HG03196 (cell line): ENCODE measurements around the gene TARS3.
"Not testable (repeated sequence)": the region's sequence is repeated elsewhere in the genome, so short reads cannot be mapped to it uniquely, and the experiment has no call there.

Experiments used
- ATAC-seq: cut with Tn5 transposase; IDR thresholded peaks from one replicate; pipeline ENCODE4 v1.9.1; 2021; ENCODE audit not compliant: unreplicated experiment

Gene TARS3

DNA sequence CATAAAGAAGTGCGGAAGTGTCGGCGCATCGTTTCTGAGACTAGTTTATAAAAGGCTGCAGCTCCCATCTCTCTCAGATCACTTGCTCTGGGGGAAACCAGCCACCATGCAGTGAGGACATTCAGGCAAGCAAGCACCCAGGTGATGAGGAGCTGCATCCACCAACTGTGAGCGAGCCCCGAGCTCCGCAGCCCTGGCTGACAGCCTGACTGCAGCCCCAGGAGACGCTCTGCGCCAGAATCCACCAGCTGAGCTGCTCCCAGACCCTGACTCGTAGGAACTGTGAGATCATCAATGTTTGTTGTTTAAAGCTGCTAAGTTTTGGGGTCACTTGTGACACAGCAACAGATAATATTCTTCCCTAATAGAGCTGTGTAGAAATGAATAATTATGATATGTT lies 67.1 kb downstream of the TARS3 start:
- ATAC-seq = no peak

DNA sequence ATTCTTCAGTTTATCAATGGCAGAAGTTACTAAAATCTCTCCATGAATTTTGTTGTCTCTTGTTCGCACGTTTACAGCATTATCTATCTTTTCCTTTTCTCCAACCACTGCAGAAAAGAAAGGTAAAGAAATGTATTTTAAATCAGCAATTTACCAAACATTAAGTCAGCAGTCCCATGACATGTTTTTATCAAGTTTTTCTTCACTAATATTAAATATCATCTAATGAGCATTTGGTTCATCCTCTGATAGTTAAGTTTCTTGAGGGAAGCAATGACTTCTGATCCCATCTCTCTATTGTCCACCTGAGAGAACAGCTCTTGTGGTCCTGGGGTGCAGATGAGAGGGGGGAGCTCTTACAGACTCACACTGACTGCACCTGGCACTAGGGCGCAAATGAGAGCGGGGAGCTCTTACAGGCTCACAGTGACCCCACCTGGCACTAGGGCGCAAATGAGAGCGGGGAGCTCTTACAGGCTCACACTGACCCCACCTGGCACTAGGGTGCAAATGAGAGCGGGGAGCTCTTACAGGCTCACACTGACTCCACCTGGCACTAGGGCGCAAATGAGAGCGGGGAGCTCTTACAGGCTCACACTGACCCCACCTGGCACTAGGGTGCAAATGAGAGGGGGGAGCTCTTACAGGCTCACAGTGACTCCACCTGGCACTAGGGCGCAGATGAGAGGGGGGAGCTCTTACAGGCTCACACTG lies 69.5 kb downstream of the TARS3 start:
- not testable (repeated sequence) for ATAC-seq

DNA sequence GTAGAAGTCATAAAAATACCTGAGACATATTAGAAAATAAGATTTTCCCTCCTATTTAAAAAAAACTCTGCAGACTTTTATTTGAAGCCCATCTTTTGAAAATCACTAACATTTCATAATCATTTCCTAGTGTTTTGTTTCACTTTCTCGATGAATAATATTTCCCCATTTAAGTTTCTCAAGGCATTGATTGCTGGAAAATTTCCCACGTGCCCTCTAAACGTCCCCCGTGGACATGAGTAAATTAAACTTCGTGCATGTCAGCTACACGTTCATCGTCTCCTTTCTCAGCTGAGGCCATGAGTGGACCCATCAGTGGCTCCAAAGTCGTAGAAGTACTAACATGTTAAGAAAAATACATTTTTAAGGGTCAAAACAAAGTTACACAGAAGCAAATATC lies 70.1 kb downstream of the TARS3 start:
- no peak for ATAC-seq

DNA sequence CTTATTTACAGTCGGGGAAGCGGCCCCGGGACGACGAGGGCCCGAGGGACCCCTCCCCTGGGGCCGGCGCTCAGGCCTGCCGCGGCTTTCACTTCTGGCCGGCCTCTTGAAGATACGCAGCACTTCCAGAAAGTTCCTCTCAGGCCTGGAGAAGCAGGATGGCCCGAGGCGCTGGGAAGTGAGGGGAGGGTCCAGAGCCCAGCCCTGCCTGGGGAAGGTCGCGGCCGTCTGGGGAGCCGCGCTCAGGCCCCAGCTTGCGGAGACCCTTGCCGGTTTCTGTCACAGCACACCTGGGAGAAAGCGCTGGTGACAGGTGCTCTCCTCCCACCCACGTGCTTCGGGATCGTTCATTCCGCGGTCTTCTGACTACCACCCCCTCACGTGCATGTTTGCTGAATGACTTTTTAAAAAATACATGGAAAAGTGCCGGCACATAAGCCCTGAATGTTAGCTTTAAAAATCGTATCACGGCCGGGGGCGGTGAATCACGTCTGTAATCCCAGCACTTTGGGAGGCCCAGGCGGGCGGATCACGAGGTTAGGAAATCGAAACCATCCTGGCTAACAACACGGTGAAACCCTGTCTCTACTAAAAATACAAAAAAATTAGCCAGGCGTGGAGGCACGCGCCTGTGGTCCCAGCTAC lies 71.4 kb downstream of the TARS3 start:
- peak; percentile 24 for ATAC-seq

DNA sequence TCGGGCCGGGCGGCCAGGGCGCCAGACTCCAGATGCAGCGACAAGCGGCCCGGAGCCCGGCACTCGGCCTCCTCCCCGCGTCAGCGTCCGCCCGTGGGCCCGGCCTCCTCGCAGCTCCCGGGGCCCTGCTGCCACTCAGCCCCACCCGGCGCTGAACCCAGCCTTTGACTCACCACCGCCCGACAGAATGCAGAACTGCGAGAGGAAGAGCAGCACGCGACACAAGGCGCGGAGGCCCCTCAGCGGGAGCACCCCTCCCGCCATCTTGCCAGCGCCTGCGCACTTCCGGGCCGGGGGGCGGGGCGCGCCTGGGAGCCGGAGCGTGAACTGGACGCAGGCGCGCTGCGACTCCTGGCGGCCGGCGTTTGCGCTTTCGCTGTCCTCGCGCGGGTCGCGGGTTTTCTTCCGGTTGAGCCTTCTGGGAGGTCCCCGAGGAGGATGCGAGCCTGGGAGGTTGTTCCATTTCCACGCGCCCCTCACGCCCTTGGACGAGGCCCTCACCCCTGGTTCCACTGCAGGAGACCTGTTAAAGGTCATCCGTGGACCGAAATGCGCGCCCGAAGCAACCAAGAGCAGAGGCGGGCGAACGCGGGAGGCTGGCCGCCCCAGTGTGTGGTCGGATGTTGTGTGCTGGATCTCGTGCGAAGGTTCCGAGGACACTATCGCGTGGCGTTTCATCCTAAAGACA lies 72.0 kb downstream of the TARS3 start, which contains the start of gene TM2D3:
TSS of gene TM2D3 (minus strand) at position 284 of the 688 bp plus-strand sequence. CDS start at position 264, 20 bp downstream.
- peak; percentile 91 for ATAC-seq

- peak; percentile 40 for ATAC-seq
Observed at GRCh38 chr15:101651554-101652097, 72.6 kb downstream of the TARS3 start.

DNA sequence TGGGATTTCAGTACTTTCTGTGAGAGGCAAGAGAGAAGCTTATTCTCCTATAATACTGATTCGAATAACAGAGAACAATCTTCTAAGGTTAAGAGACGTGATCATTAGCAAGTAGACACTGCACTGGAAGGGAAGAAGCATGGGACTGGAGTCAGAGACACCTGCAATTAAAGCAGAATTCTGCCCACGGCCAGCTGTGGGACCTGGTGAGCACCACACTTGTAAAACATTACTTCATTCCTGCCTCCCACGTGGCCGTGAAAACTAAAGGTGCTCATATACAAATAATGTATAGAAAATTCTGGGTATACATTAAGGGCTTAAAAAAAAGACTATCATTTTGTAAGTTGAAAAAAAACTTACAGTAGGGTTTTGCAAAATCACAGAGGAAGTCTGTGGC lies 74.1 kb downstream of the TARS3 start:
- no peak for ATAC-seq

- no peak for ATAC-seq
Observed at GRCh38 chr15:101648356-101648755, 75.9 kb downstream of the TARS3 start.

GRCh38 chr15:101647251-101647650 lies 77.0 kb downstream of the TARS3 start:
- no peak for ATAC-seq

- ATAC-seq = no peak
Observed at GRCh38 chr15:101646672-101647071, 77.6 kb downstream of the TARS3 start.

- ATAC-seq = no peak
Observed at GRCh38 chr15:101642361-101642760, 81.9 kb downstream of the TARS3 start.

DNA sequence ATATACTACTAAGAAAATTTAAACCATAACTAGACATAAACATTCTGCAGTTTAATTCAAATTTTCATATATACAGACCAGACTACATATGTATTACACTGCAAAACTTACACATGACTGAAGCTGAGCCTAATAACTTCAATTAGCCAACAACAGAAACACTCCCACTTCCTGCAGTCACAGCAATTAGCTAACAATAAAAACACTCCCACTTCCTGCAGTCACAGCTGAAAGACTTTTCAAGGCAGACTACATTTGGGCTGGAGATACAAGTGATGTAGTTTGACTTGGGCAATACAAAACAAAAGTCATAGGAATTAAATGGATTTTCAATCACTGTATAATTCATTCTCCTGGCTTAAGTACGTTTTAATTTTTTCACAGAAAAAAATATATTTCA lies 82.4 kb downstream of the TARS3 start:
- ATAC-seq = no peak

GRCh38 chr15:101641129-101641764 lies 83.0 kb downstream of the TARS3 start:
- ATAC-seq = peak; percentile 50

DNA sequence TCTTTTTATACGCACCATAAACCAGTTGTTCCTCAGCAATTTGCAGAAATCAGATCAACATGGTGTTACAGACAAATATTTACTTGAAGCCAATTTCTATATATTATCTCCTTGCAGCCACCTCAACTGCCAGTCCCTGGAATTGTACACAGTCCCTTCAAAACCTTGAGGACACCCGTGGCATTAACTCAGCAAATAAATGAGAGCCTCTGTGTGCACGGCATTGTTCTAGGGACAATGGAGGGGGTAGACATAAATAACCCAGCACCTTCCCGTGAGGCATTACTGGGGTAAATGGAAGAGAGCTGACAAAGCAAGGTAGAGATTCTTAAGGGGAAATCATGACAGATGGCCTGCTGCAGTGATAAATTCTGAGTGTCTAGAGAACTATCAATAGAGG lies 84.6 kb downstream of the TARS3 start:
- ATAC-seq = no peak

- ATAC-seq = no peak
Observed at GRCh38 chr15:101637919-101638318, 86.4 kb downstream of the TARS3 start.

DNA sequence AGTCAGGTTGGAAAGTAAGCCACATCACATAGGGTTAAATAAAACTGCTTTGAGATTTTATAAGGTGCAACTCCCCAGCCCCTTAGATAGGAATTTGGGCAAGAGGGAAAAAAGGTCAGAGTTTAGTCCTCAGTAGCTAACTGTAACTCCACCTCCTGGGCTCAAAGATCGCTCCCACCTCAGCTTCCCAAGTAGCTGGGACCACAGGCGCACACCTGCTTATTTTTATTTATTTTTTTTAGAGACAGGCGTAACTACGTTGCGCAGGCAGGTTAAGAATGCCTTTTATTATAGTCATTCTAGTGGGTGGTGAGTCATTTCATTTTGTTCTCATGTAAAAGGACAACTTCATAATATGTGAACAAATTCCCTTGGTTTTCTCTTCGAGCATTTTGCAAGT lies 86.8 kb downstream of the TARS3 start:
- ATAC-seq = no peak

DNA sequence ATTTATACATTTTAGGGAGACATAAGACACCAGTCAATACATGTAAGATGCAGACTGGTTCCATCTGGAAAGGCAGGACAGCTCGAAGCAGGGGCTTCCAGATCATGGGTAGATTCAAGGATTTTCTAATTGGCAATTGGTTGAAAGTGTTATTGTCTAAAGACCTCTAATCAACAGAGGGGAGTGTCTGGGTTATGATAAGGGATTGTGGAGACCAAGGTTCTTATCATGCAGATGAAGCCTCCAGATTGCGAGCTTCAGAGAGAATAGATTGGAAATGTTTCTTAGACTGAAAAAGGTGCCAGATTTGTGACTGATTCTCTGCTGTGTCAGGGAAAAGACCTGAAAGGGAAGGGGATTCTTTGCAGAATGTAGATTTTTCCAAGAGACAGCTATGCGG lies 87.2 kb downstream of the TARS3 start:
- no peak for ATAC-seq

DNA sequence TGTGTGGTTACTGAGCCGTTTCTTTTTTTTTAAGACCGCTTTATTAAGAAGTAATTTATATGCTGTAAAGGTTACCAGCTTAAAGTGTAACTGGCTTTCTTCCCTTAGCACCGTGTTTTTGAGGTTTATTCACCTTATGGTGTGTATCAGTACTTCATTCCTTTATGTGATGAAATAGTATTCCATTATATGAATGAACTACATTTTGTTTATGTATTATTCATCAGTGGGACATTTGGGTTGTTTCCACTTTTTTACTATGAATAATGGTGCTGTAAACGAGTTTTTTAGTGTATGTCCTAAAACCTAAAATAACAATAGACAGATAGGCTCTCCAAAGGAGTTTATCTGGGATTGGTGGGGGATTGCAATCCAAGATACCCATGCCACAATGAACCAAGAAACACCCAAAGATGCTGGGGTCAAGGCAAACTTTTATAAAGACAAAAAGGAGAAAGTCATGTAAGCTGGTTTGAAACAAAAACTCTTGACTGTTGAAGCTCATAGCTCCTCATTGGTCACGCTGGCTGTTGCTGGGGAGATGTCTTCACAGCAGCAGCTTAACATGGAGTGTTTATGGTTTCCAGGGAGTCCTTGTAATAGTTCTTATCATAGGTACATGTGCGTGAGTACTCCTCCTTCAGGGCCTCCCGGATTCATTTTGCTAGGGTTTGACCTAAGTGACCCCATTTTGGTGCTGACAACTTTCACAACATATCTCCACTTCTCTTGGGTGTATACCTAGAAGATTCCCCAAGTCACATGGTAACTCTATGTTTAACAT lies 88.1 kb downstream of the TARS3 start:
- ATAC-seq = no peak

GRCh38 chr15:101633356-101633755 lies 90.9 kb downstream of the TARS3 start:
- no peak for ATAC-seq

GRCh38 chr15:101626729-101627128 lies 97.5 kb downstream of the TARS3 start:
- ATAC-seq = not testable (repeated sequence)
